GM19324 (cell line): ENCODE results near the gene CTAG2.
"Not testable (repeated sequence)": the region's sequence is repeated elsewhere in the genome, so short reads cannot be mapped to it uniquely, and the experiment has no call there.

Source experiments
- ATAC-seq: cut with Tn5 transposase; IDR thresholded peaks from one replicate; pipeline ENCODE4 v1.9.1; 2021; ENCODE audit warnings: mild to moderate bottlenecking, moderate library complexity; ENCODE audit not compliant: unreplicated experiment, low FRiP score

The CTAG2 gene

GRCh38 chrX:154653413-154653812 lies at the start of gene CTAG2:
CTAG2 (minus strand) TSS chrX:154653579; CDS start chrX:154653515, 64 bp downstream.
- ATAC-seq = not testable (repeated sequence)

GRCh38 chrX:154698630-154699248 lies 45.4 kb upstream of the CTAG2 start:
- ATAC-seq = no peak

GRCh38 chrX:154696676-154697045 lies 43.3 kb upstream of the CTAG2 start:
- no peak for ATAC-seq

- ATAC-seq = no peak
Measured at GRCh38 chrX:154695911-154696675, 42.7 kb upstream of the CTAG2 start.

GRCh38 chrX:154693394-154693793 lies 40.0 kb upstream of the CTAG2 start:
- no peak for ATAC-seq

- not testable (repeated sequence) for ATAC-seq
Measured at GRCh38 chrX:154690438-154690837, 37.1 kb upstream of the CTAG2 start.

- ATAC-seq = not testable (repeated sequence)
Measured at GRCh38 chrX:154672084-154672483, 18.7 kb upstream of the CTAG2 start.

- not testable (repeated sequence) for ATAC-seq
Measured at GRCh38 chrX:154670848-154671247, 17.5 kb upstream of the CTAG2 start.

- no peak for ATAC-seq
Measured at GRCh38 chrX:154661899-154662298, 8.5 kb upstream of the CTAG2 start.

- no peak for ATAC-seq
Measured at GRCh38 chrX:154661170-154661569, 7.8 kb upstream of the CTAG2 start.

GRCh38 chrX:154660541-154660940 lies 7.2 kb upstream of the CTAG2 start:
- ATAC-seq = no peak

GRCh38 chrX:154658957-154659356 lies 5.6 kb upstream of the CTAG2 start:
- no peak for ATAC-seq

GRCh38 chrX:154658187-154658586 lies 4.8 kb upstream of the CTAG2 start:
- ATAC-seq = no peak

GRCh38 chrX:154657226-154657805 lies 3.9 kb upstream of the CTAG2 start:
- no peak for ATAC-seq

GRCh38 chrX:154655786-154656185 lies 2.4 kb upstream of the CTAG2 start:
- no peak for ATAC-seq

- no peak for ATAC-seq
Measured at GRCh38 chrX:154655346-154655745, 2.0 kb upstream of the CTAG2 start.

- ATAC-seq = no peak
Measured at GRCh38 chrX:154654925-154655324, 1.5 kb upstream of the CTAG2 start.

- no peak for ATAC-seq
Measured at GRCh38 chrX:154654372-154654771, 993 bp upstream of the CTAG2 start.

GRCh38 chrX:154653048-154653401 lies 354 bp downstream of the CTAG2 start:
- no peak for ATAC-seq

GRCh38 chrX:154652311-154653047 lies 900 bp downstream of the CTAG2 start:
- ATAC-seq = no peak

- ATAC-seq = no peak
Measured at GRCh38 chrX:154650221-154650510, 3.2 kb downstream of the CTAG2 start.
